ENCODE results near the gene CNIH3. TPM values are rescaled to one million over a fixed set of nuclear protein-coding genes. Genes with fewer than 3 reads are reported as not detected.

Gene CNIH3
- total RNA-seq, 6 donors from 2014 or later, result 0.39 to 4.2 (median 2.1) TPM

DNA sequence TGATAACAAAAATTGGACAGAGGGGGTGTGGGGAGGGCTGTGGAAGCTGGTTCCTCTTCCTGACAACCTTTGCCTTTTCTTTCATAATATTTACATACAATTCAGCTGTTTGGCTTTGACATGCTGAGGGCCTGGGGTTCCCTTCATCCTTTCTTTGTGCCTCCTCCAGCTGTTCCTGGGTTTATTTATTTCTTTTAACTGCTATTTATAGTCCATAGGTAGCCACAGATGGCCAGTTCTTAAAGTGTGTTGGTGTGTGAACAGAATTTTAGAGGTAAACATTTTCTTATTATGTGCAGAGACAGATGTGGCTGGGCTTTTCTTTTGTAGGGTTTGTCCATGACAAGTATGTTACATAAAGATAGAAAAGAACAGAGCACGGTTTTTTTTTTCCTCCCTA, 34.1 kb upstream of the CNIH3 start:
- WGBS, 2 donors, result 21 to 26% methylated on average over 1 of the region's 1 CpG
- Histone ChIP-seq H3K27ac (no peak overlapping the region), H3K4me3 (no peak overlapping the region), H3K9me3 (no peaks in the 10 kb centered on the region), H3K4me1 (no peaks in the 10 kb centered on the region), H3K27me3 (no peaks in the 10 kb centered on the region), H3K36me3 (no peaks in the 10 kb centered on the region)
- TF ChIP-seq POLR2AphosphoS5 (IDR thresholded peaks at IDR 0.05), result no peak
- TF ChIP-seq EP300 (IDR thresholded peaks at IDR 0.05), result no peak
- TF ChIP-seq, protein P1, sequence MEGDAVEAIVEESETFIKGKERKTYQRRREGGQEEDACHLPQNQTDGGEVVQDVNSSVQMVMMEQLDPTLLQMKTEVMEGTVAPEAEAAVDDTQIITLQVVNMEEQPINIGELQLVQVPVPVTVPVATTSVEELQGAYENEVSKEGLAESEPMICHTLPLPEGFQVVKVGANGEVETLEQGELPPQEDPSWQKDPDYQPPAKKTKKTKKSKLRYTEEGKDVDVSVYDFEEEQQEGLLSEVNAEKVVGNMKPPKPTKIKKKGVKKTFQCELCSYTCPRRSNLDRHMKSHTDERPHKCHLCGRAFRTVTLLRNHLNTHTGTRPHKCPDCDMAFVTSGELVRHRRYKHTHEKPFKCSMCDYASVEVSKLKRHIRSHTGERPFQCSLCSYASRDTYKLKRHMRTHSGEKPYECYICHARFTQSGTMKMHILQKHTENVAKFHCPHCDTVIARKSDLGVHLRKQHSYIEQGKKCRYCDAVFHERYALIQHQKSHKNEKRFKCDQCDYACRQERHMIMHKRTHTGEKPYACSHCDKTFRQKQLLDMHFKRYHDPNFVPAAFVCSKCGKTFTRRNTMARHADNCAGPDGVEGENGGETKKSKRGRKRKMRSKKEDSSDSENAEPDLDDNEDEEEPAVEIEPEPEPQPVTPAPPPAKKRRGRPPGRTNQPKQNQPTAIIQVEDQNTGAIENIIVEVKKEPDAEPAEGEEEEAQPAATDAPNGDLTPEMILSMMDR (IDR thresholded peaks at IDR 0.05), result no peak
- TF ChIP-seq POLR2A (IDR thresholded peaks at IDR 0.05), result no peak
- DNase-seq (no peak), ATAC-seq (ENCODE audit: low FRiP score in 2 of 2) (no peak)

DNA sequence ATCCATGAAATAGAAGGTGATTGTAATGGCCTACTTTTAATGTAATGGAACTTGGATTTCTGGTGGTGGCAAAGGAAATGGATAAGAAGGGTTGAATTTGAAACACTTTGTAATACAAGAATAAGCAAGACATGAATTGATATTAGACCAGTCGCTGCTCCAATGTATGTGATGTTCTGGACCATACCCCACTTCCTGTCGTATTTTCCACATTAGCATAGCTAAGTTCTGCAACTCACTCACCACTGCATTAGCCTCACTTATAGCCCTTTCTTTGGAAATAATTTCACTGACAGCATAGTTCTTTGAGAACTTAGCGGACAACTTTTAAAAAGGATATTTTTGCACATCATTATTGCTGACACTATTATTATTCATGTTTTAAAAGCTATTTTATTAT, 32.3 kb upstream of the CNIH3 start:
- Histone ChIP-seq H3K36me3 (no peaks in the 10 kb centered on the region), H3K4me1 (no peaks in the 10 kb centered on the region), H3K27me3 (no peaks in the 10 kb centered on the region), H3K9me3 (no peaks in the 10 kb centered on the region), H3K27ac (no peak overlapping the region), H3K4me3 (no peak overlapping the region)
- 91 to 95% methylated on average over 3 of the region's 3 CpGs for WGBS, 2 donors
- DNase-seq (no peak), ATAC-seq (ENCODE audit: low FRiP score in 2 of 2) (no peak)
- TF ChIP-seq, protein P1 (IDR thresholded peaks at IDR 0.05), result no peak
- no peak for TF ChIP-seq POLR2AphosphoS5 (IDR thresholded peaks at IDR 0.05)
- TF ChIP-seq EP300 (IDR thresholded peaks at IDR 0.05), result no peak
- no peak for TF ChIP-seq POLR2A (IDR thresholded peaks at IDR 0.05)

DNA sequence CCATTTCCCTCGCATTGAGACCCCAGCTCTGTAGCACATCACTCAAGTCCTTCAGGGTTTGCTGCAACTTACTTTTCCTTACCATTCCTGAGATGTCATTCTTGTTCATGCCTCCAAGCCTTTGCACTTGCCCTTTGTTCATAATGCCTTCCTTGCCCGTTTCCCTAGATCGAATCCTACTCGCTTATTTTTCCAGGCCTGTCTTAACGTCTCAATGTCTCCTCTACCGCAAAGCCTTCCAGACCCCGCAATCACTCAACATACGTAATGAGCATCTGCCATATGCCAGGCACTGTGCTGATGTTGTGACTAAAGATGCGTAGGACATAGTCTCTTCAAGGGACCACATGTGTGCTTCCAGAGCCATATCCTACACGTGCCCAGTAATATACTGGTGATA, 31.1 kb upstream of the CNIH3 start:
- H3K9me3 ChIP-seq, result no peaks in the 10 kb centered on the region
- DNase-seq (no peak), ATAC-seq (ENCODE audit: low FRiP score in 2 of 2) (no peak)
- no peaks in the 10 kb centered on the region for H3K4me1 ChIP-seq
- H3K36me3 ChIP-seq, result no peaks in the 10 kb centered on the region
- H3K4me3 ChIP-seq, result no peak overlapping the region
- WGBS, 2 donors, result 88 to 90% methylated on average over 10 of the region's 10 CpGs
- H3K27me3 ChIP-seq, result no peaks in the 10 kb centered on the region
- TF ChIP-seq, protein P1 (IDR thresholded peaks at IDR 0.05), result no peak
- TF ChIP-seq POLR2A (IDR thresholded peaks at IDR 0.05) (no peak), EP300 (IDR thresholded peaks at IDR 0.05) (no peak), POLR2AphosphoS5 (IDR thresholded peaks at IDR 0.05) (no peak)
- no peak overlapping the region for H3K27ac ChIP-seq

DNA sequence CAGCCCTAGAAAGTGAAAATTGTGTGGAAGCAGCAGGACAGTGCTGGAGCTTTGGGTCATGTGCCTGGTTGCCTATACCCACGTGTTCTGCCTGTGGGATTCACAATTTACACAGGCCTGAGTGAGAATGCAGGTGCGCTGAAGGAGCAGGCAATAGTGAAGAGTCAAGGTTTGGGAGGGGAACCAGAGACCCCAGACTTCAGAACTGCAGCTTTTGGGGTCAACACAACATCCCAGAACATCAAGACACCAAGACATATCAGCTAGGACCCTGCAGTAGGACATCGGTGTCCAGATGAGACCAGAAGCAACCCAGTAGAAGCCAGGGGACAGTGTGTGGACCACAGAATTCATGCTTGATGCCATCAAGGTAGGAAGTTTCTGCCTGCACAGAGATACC, 29.1 kb upstream of the CNIH3 start:
- H3K27ac ChIP-seq, result no peak overlapping the region
- H3K27me3 ChIP-seq, result no peaks in the 10 kb centered on the region
- no peak for TF ChIP-seq POLR2AphosphoS5 (IDR thresholded peaks at IDR 0.05)
- TF ChIP-seq, protein P1 (IDR thresholded peaks at IDR 0.05), result no peak
- TF ChIP-seq EP300 (IDR thresholded peaks at IDR 0.05), result no peak
- no peak for TF ChIP-seq POLR2A (IDR thresholded peaks at IDR 0.05)
- no peaks in the 10 kb centered on the region for H3K36me3 ChIP-seq
- H3K4me3 ChIP-seq, result no peak overlapping the region
- no peak for DNase-seq
- no peak for ATAC-seq (ENCODE audit: low FRiP score in 2 of 2)
- H3K9me3 ChIP-seq, result no peaks in the 10 kb centered on the region
- WGBS, 2 donors, result 88 to 90% methylated on average over 3 of the region's 3 CpGs
- H3K4me1 ChIP-seq, result no peaks in the 10 kb centered on the region

DNA sequence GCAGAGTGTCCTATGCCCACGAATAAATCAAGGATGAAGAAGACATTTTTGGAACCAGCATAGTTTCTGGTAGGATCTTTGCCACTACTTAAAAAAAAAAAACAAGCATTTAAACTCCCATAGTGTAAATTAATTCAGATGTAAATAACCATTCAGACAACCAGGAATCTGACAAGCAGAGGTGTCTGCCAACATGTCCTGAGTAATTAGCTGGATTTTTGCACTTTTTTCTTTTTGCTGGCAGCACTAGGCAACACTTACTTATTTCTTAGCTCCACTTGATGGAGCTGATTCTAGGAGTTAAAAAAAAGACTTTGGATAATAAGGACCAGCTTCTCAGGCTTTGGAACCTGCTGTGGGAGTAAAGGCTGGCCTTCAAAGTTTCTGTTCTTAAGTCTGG, 27.6 kb upstream of the CNIH3 start:
- ATAC-seq (ENCODE audit: low FRiP score in 2 of 2) (no peak), DNase-seq (no peak)
- Histone ChIP-seq H3K27me3 (no peaks in the 10 kb centered on the region), H3K4me3 (no peak overlapping the region), H3K4me1 (no peaks in the 10 kb centered on the region), H3K36me3 (no peaks in the 10 kb centered on the region), H3K9me3 (no peaks in the 10 kb centered on the region), H3K27ac (no peak overlapping the region)
- WGBS, 2 donors, result 75 to 91% methylated on average over 1 of the region's 1 CpG
- TF ChIP-seq EP300 (IDR thresholded peaks at IDR 0.05) (no peak), POLR2A (IDR thresholded peaks at IDR 0.05) (no peak), POLR2AphosphoS5 (IDR thresholded peaks at IDR 0.05) (no peak)
- TF ChIP-seq, protein P1 (IDR thresholded peaks at IDR 0.05), result no peak

Data from upper lobe of left lung (tissue), 6 donors.